HCT116 (cell line): ENCODE measurements around the gene CCDC70. TPM values are rescaled to one million over a fixed set of nuclear protein-coding genes. Genes with fewer than 3 reads are reported as not detected.

Source experiments
- ATAC-seq: fragments of 200-7000 bp; cut with Tn5 transposase; 2 replicates; pipeline ENCODE4 v1.9.1; 2020; ENCODE audit warnings: mild to moderate bottlenecking, moderate library complexity
- BruUV-seq: library from RNA; stranded (reverse); fragments of 400-500 nt; replicated peaks from 2 replicates; lab custom pipeline; 2021; lab: Mats Ljungman, UMichigan
- CTCF ChIA-PET: fragments of 300-600 bp; sonication (Branson Sonifier 250); formaldehyde crosslinking; loops from one replicate; lab custom pipeline; 2021; ENCODE audit warnings: antibody characterized with exemption; lab: Charles Lee
- POLR2A ChIA-PET: fragments of 300-600, 350-600 bp; sonication (Branson Sonifier 250); formaldehyde crosslinking; loops from one replicate; lab custom pipeline; 2021; ENCODE audit warnings: antibody characterized with exemption; lab: Charles Lee
- RAD21 ChIA-PET, 2 experiments: fragments of 300-600 bp; sonication (Branson Sonifier 250); formaldehyde crosslinking; loops; one replicate each; lab custom pipeline; 2023; ENCODE audit warnings: low total read pairs in 2 of 2; ENCODE audit not compliant: uncharacterized antibody in 2 of 2, unreplicated experiment in 2 of 2, low non-redundant PET in 1 of 2; lab: Charles Lee
- DNase-seq: peaks from one replicate; pipeline ENCODE4 v3.0.0-alpha.2; 2010; ENCODE audit warnings: low read depth, low spot score
- H2AFZ ChIP-seq: fragments of 200-600 bp; shearing (Covaris generic), sonication (generic); 2 replicates; pipeline ENCODE4 v1.6.1; 2017; ENCODE audit warnings: low read depth, mixed run types, mixed read lengths, antibody characterized with exemption, low read length; ENCODE audit not compliant: poor library complexity, severe bottlenecking
- H3K27ac ChIP-seq: 2 replicates; pipeline ENCODE4 v1.5.1; 2012; ENCODE audit warnings: low read depth, low read length
- H3K27me3 ChIP-seq: fragments of 200-600 bp; sonication (generic); 2 replicates; pipeline ENCODE4 v1.6.1; 2016; ENCODE audit warnings: mixed run types, low read length, mixed read lengths; ENCODE audit not compliant: insufficient read depth
- H3K36me3 ChIP-seq, 2 experiments: fragments of 200-500 bp in 1 of 2; fragments of 200-600 bp in 1 of 2; sonication (Bioruptor generic) in 1 of 2; sonication (generic) in 1 of 2; 2 replicates each; pipeline versions ENCODE4 v1.5.1 to v1.6.1; 2014 to 2016; ENCODE audit warnings: low read length in 2 of 2, inconsistent platforms in 1 of 2, mixed read lengths in 1 of 2, mixed run types in 1 of 2; ENCODE audit not compliant: insufficient read depth in 2 of 2, control insufficient read depth in 1 of 2
- H3K4me1 ChIP-seq, 2 experiments: fragments of 200-600 bp in 1 of 2; sonication (generic) in 1 of 2; 2 replicates each; pipeline versions ENCODE4 v1.5.1 to v1.6.1; 2012 to 2017; ENCODE audit warnings: low read length in 2 of 2, inconsistent platforms in 1 of 2, mild to moderate bottlenecking in 1 of 2, mixed read lengths in 1 of 2, mixed run types in 1 of 2, moderate library complexity in 1 of 2; ENCODE audit not compliant: insufficient read depth in 2 of 2, control insufficient read depth in 1 of 2
- H3K4me2 ChIP-seq: fragments of 200-600 bp; sonication (generic); 2 replicates; pipeline ENCODE4 v1.6.1; 2017; ENCODE audit warnings: mixed run types, low read length, mixed read lengths
- H3K4me3 ChIP-seq, 2 experiments: fragments of 200-600 bp in 1 of 2; sonication (generic) in 1 of 2; replicated peaks in 1 of 2; 2 replicates each; pipeline ENCODE4 v1.5.1; 2011 to 2016; ENCODE audit warnings: low read length in 2 of 2, control low read depth in 1 of 2, low read depth in 1 of 2, mild to moderate bottlenecking in 1 of 2, mixed read lengths in 1 of 2, mixed run types in 1 of 2
- H3K79me2 ChIP-seq: fragments of 200-600 bp; sonication (generic); 2 replicates; pipeline ENCODE4 v1.6.1; 2017; ENCODE audit warnings: mild to moderate bottlenecking, mixed run types, low read length, moderate library complexity, mixed read lengths; ENCODE audit not compliant: insufficient read depth
- H3K9ac ChIP-seq: fragments of 200-600 bp; sonication (generic); 2 replicates; pipeline ENCODE4 v1.6.1; 2016; ENCODE audit warnings: low read length, mixed read lengths
- H3K9me2 ChIP-seq: fragments of 200-600 bp; sonication (generic), shearing (Covaris generic); 2 replicates; pipeline ENCODE4 v1.6.1; 2017; ENCODE audit warnings: mixed run types, mild to moderate bottlenecking, moderate library complexity; ENCODE audit not compliant: insufficient read depth
- H3K9me3 ChIP-seq, 2 experiments: fragments of 200-500 bp in 1 of 2; fragments of 200-600 bp in 1 of 2; sonication (Bioruptor generic) in 1 of 2; sonication (generic) in 1 of 2; 2 replicates each; pipeline ENCODE4 v1.6.1; 2014 to 2017; ENCODE audit warnings: low read length in 2 of 2, mixed read lengths in 2 of 2, inconsistent platforms in 1 of 2, low read depth in 1 of 2, mild to moderate bottlenecking in 1 of 2, mixed run types in 1 of 2, moderate library complexity in 1 of 2; ENCODE audit not compliant: control insufficient read depth in 1 of 2, insufficient read depth in 1 of 2
- H4K20me1 ChIP-seq: fragments of 200-600 bp; sonication (generic), shearing (Covaris generic); 2 replicates; pipeline ENCODE4 v1.6.1; 2017; ENCODE audit warnings: mixed run types, mild to moderate bottlenecking, moderate library complexity; ENCODE audit not compliant: insufficient read depth
- ATF3 ChIP-seq: IDR thresholded peaks from 2 replicates; pipeline ENCODE4 v1.6.1; 2012
- CEBPB ChIP-seq: IDR thresholded peaks from 2 replicates; pipeline ENCODE4 v1.6.1; 2012; ENCODE audit warnings: low read depth
- EGR1 ChIP-seq: IDR thresholded peaks from 2 replicates; pipeline ENCODE4 v1.6.1; 2012; ENCODE audit warnings: low read depth
- ELF1 ChIP-seq: IDR thresholded peaks from 2 replicates; pipeline ENCODE4 v1.6.1; 2012; ENCODE audit warnings: low read depth, borderline replicate concordance
- POLR2AphosphoS5 ChIP-seq: IDR thresholded peaks from 2 replicates; pipeline ENCODE4 v1.6.1; 2011; ENCODE audit warnings: mild to moderate bottlenecking, low read depth, low read length, moderate library complexity
- SRF ChIP-seq: IDR thresholded peaks from 2 replicates; pipeline ENCODE4 v1.6.1; 2012; ENCODE audit warnings: low read depth
- TCF7L2 ChIP-seq: IDR thresholded peaks from 2 replicates; pipeline ENCODE4 v1.7.0; 2011; ENCODE audit warnings: borderline replicate concordance, inconsistent platforms; ENCODE audit not compliant: insufficient read depth, insufficient read length; ENCODE audit errors: extremely low read depth
- YY1 ChIP-seq: IDR thresholded peaks from 2 replicates; pipeline ENCODE4 v1.6.1; 2011; ENCODE audit warnings: low read length, low read depth, moderate library complexity, mild to moderate bottlenecking; ENCODE audit not compliant: insufficient replicate concordance; ENCODE audit errors: extremely low read depth
- ZFX ChIP-seq: fragments of 450-650 bp; IDR thresholded peaks from 2 replicates; pipeline ENCODE4 v1.6.1; 2017
- ZNF274 ChIP-seq: fragments of 200-500 bp; sonication (Bioruptor generic); IDR thresholded peaks from 2 replicates; pipeline ENCODE4 v1.6.1; 2014; ENCODE audit warnings: mild to moderate bottlenecking, low read depth, low read length, inconsistent platforms
- intact Hi-C: fragments of 100-400 bp; cut with micrococcal nuclease; formaldehyde crosslinking; loops from 2 replicates; pipeline ENCODE4 v1.10.0; 2022
- total RNA-seq: library from RNA; stranded (reverse); gene quantifications from one replicate; pipeline ENCODE4 v1.2.1, GENCODE V29; 2021; ENCODE audit not compliant: unreplicated experiment
- TF ChIP-seq, protein P1 (sequence below), 3 experiments: fragments of 200-600 bp in 1 of 3; sonication (generic) in 1 of 3; IDR thresholded peaks in 2 of 3; conservative IDR thresholded peaks in 1 of 3; 2 replicates each; pipeline ENCODE4 v1.5.1; 2012 to 2017; ENCODE audit warnings: low read depth in 2 of 3, low read length in 2 of 3, antibody characterized with exemption in 1 of 3, borderline replicate concordance in 1 of 3, control low read depth in 1 of 3, mild to moderate bottlenecking in 1 of 3, mixed read lengths in 1 of 3, mixed run types in 1 of 3, moderate library complexity in 1 of 3; ENCODE audit not compliant: insufficient read depth in 1 of 3
- TF ChIP-seq, protein P2 (sequence below): IDR thresholded peaks from 2 replicates; pipeline ENCODE4 v1.6.1; 2011; ENCODE audit warnings: mild to moderate bottlenecking, low read length, moderate library complexity; ENCODE audit not compliant: insufficient replicate concordance; ENCODE audit errors: extremely low read depth

Gene CCDC70
- total RNA-seq, 1 experiment from 2014 or later, result not detected

DNA sequence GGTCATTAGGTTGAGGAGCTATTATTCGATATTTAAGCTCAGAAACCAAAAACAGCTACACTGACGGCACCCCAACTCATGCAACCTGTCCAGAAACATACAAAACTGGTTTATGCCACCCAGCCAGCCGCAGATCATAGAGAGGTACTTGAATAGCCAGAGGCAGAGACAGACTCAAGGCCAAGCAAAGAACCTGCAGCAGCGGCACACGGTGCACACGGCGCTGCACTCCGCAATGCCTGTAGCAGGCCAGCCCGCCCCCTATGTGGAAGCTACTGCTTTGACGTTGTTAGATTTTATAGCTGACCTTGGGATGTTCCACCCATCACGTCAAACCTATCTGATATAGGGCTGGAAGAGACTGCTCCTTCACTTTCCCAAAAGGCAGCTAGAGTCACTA, 45.9 kb upstream of the CCDC70 start:
- no peak overlapping the region for H3K4me2 ChIP-seq
- H3K36me3 ChIP-seq, result no peaks in the 10 kb centered on the region
- no peak for ATAC-seq
- BruUV-seq, result no TSS peak
- ChIA-PET RAD21 (no interaction called here), POLR2A (interaction anchor here (0.8 kb wide), 1 partner anchor 363 kb away, joined by 3 read pairs; the partner anchor contains the start of gene INTS6), CTCF (interaction anchor here (0.6 to 2.7 kb wide), 9 partner anchors 17 to 385 kb away, joined by 3 to 22 read pairs (median 4); partner anchors contain the start of genes NEK5 and TMEM272)
- no peaks in the 10 kb centered on the region for H4K20me1 ChIP-seq
- H3K4me1 ChIP-seq, result peaks cover 0 to 31% of the 10 kb centered on the region in 2 experiments; a peak in 3 of 4 replicates
- no peak for DNase-seq
- H3K27me3 ChIP-seq, result peaks cover 3% of the 10 kb centered on the region; the same call in 1 of the 2 replicates
- H3K27ac ChIP-seq, result no peak overlapping the region
- intact Hi-C loops, result loop anchor here (1.0 kb wide), 2 partner anchors 311 to 385 kb away; no protein-coding TSS in a partner anchor
- no peak overlapping the region for H3K9ac ChIP-seq
- no peaks in the 10 kb centered on the region for H3K9me2 ChIP-seq
- H2AFZ ChIP-seq, result no peak overlapping the region
- no peak for TF ChIP-seq ZFX
- TF ChIP-seq ATF3, result no peak
- TF ChIP-seq SRF, result no peak
- TF ChIP-seq YY1, result no peak
- no peak for TF ChIP-seq ZNF274
- TF ChIP-seq, protein P1, sequence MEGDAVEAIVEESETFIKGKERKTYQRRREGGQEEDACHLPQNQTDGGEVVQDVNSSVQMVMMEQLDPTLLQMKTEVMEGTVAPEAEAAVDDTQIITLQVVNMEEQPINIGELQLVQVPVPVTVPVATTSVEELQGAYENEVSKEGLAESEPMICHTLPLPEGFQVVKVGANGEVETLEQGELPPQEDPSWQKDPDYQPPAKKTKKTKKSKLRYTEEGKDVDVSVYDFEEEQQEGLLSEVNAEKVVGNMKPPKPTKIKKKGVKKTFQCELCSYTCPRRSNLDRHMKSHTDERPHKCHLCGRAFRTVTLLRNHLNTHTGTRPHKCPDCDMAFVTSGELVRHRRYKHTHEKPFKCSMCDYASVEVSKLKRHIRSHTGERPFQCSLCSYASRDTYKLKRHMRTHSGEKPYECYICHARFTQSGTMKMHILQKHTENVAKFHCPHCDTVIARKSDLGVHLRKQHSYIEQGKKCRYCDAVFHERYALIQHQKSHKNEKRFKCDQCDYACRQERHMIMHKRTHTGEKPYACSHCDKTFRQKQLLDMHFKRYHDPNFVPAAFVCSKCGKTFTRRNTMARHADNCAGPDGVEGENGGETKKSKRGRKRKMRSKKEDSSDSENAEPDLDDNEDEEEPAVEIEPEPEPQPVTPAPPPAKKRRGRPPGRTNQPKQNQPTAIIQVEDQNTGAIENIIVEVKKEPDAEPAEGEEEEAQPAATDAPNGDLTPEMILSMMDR (IDR thresholded peaks at IDR 0.05 in 2 of 3, conservative IDR thresholded peaks at IDR 0.05 in 1 of 3; ENCODE audit: borderline replicate concordance in 1 of 3, insufficient read depth in 1 of 3, low read depth in 2 of 3, low read length in 2 of 3), result no peak
- TF ChIP-seq, protein P2, sequence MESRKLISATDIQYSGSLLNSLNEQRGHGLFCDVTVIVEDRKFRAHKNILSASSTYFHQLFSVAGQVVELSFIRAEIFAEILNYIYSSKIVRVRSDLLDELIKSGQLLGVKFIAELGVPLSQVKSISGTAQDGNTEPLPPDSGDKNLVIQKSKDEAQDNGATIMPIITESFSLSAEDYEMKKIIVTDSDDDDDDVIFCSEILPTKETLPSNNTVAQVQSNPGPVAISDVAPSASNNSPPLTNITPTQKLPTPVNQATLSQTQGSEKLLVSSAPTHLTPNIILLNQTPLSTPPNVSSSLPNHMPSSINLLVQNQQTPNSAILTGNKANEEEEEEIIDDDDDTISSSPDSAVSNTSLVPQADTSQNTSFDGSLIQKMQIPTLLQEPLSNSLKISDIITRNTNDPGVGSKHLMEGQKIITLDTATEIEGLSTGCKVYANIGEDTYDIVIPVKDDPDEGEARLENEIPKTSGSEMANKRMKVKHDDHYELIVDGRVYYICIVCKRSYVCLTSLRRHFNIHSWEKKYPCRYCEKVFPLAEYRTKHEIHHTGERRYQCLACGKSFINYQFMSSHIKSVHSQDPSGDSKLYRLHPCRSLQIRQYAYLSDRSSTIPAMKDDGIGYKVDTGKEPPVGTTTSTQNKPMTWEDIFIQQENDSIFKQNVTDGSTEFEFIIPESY, result no peak
- no peak for TF ChIP-seq CEBPB
- no peak for TF ChIP-seq POLR2AphosphoS5
- no peak for TF ChIP-seq EGR1
- no peak for TF ChIP-seq ELF1
- TF ChIP-seq TCF7L2, result no peak
- no peaks in the 10 kb centered on the region for H3K79me2 ChIP-seq
- H3K9me3 ChIP-seq, result no peaks in the 10 kb centered on the region
- no peak overlapping the region for H3K4me3 ChIP-seq
